GM12878 (cell line): Measurements from ENCODE around the gene PPP5C. TPM values are rescaled to one million over a fixed set of nuclear protein-coding genes. Genes with fewer than 3 reads are reported as not detected.

Experiments used
- ATAC-seq: fragments of 200-7000 bp; cut with Tn5 transposase; 3 replicates; pipeline ENCODE4 v1.9.1; 2020; ENCODE audit warnings: mild to moderate bottlenecking, moderate library complexity
- BruUV-seq: library from RNA; stranded (reverse); fragments of 400-500 nt; replicated peaks from 2 replicates; lab custom pipeline; 2021; lab: Mats Ljungman, UMichigan
- CTCF ChIA-PET: fragments of 300-600 bp; sonication (Branson Sonifier 250); formaldehyde crosslinking; extraction: SDS; loops from one replicate; lab custom pipeline; 2021; ENCODE audit warnings: inconsistent platforms; lab: Yijun Ruan, JAX
- POLR2A ChIA-PET: fragments of 350-600 bp; formaldehyde crosslinking; extraction: SDS; loops from one replicate; lab custom pipeline; 2021; ENCODE audit warnings: inconsistent platforms; lab: Charles Lee
- RAD21 ChIA-PET: fragments of 300-600 bp; sonication (Branson Sonifier 250); formaldehyde crosslinking; loops from one replicate; lab custom pipeline; 2023; ENCODE audit warnings: antibody characterized with exemption; ENCODE audit not compliant: unreplicated experiment; lab: Charles Lee
- SMC1A ChIA-PET: fragments of 300-600 bp; sonication (Branson Sonifier 250); formaldehyde crosslinking; loops from one replicate; lab custom pipeline; 2023; ENCODE audit not compliant: unreplicated experiment, uncharacterized antibody; lab: Charles Lee
- DNase-seq: peaks from one replicate; pipeline ENCODE4 v3.0.0-alpha.2; 2011; ENCODE audit warnings: low read depth, low spot score
- FAIRE-seq: peaks from 3 replicates; lab custom pipeline; 2011; peaks lifted over from hg19 to GRCh38; lab: Jason Lieb, UNC
- H2AFZ ChIP-seq: 2 replicates; pipeline ENCODE4 v1.6.0; 2011; ENCODE audit warnings: low read depth, low read length, control low read depth; ENCODE audit not compliant: control insufficient read depth
- H3K27ac ChIP-seq: 2 replicates; pipeline ENCODE4 v1.5.1; 2011; ENCODE audit warnings: control low read depth; ENCODE audit not compliant: control insufficient read depth, insufficient read depth
- H3K27me3 ChIP-seq, 2 experiments: replicated peaks in 1 of 2; 2 replicates each; pipeline versions ENCODE4 v1.6.0 to v1.6.1; 2011; ENCODE audit warnings: low read length in 1 of 2; ENCODE audit not compliant: control insufficient read depth in 2 of 2, insufficient read depth in 2 of 2
- H3K36me3 ChIP-seq, 2 experiments: 2 replicates each; pipeline ENCODE4 v1.5.1; 2011; ENCODE audit warnings: low read length in 1 of 2; ENCODE audit not compliant: control insufficient read depth in 2 of 2, insufficient read depth in 2 of 2
- H3K4me1 ChIP-seq: 2 replicates; pipeline ENCODE4 v1.6.1; 2011; ENCODE audit warnings: mild to moderate bottlenecking, low read length, moderate library complexity, mixed read lengths; ENCODE audit not compliant: control insufficient read depth, insufficient read depth
- H3K4me2 ChIP-seq: 2 replicates; pipeline ENCODE4 v1.6.0; 2011; ENCODE audit warnings: control low read depth; ENCODE audit not compliant: control insufficient read depth, insufficient read depth
- H3K4me3 ChIP-seq: fragments of 200-600 bp; sonication (generic); 2 replicates; pipeline ENCODE4 v1.5.1; 2016
- H3K79me2 ChIP-seq: 2 replicates; pipeline ENCODE4 v1.6.0; 2011; ENCODE audit warnings: low read length; ENCODE audit not compliant: control insufficient read depth, insufficient read depth
- H3K9ac ChIP-seq: 2 replicates; pipeline ENCODE4 v1.8.0; 2011; ENCODE audit warnings: low read length, control low read depth, mixed read lengths; ENCODE audit not compliant: control insufficient read depth, insufficient read depth
- H3K9me3 ChIP-seq: replicated peaks from 3 replicates; pipeline ENCODE4 v1.5.1; 2011; ENCODE audit warnings: mild to moderate bottlenecking, low read length; ENCODE audit not compliant: control insufficient read depth, insufficient read depth
- H4K20me1 ChIP-seq: 2 replicates; pipeline ENCODE4 v1.6.0; 2011; ENCODE audit not compliant: control insufficient read depth, insufficient read depth
- ATF2 ChIP-seq: IDR thresholded peaks from 2 replicates; pipeline ENCODE4 v1.6.1; 2012; ENCODE audit warnings: low read length, inconsistent platforms
- CBFB ChIP-seq: IDR thresholded peaks from 2 replicates; pipeline ENCODE4 v1.6.1; 2016; ENCODE audit warnings: antibody characterized with exemption, low read depth
- GABPA ChIP-seq: IDR thresholded peaks from 2 replicates; pipeline ENCODE4 v1.6.1; 2014; ENCODE audit warnings: antibody characterized with exemption, low read depth, mild to moderate bottlenecking, inconsistent platforms
- IRF5 ChIP-seq: fragments of 450-650 bp; IDR thresholded peaks from 2 replicates; pipeline ENCODE4 v1.6.1; 2017; ENCODE audit warnings: borderline replicate concordance
- MEF2A ChIP-seq: IDR thresholded peaks from 2 replicates; pipeline ENCODE4 v1.6.1; 2011; ENCODE audit warnings: low read depth, mild to moderate bottlenecking, low read length, moderate library complexity; ENCODE audit not compliant: insufficient read depth
- MTA3 ChIP-seq: IDR thresholded peaks from 2 replicates; pipeline ENCODE4 v1.6.1; 2012; ENCODE audit warnings: low read length, inconsistent platforms, borderline replicate concordance
- NFYA ChIP-seq: IDR thresholded peaks from 2 replicates; pipeline ENCODE4 v1.6.1; 2011; ENCODE audit warnings: low read depth, mild to moderate bottlenecking, low read length, improper control_type of control experiment, borderline replicate concordance
- RUNX3 ChIP-seq: IDR thresholded peaks from 2 replicates; pipeline ENCODE4 v1.6.1; 2012; ENCODE audit warnings: low read length, inconsistent platforms
- SRF ChIP-seq, 2 experiments: IDR thresholded peaks; 2 replicates each; pipeline ENCODE4 v1.6.1; 2011; ENCODE audit warnings: low read depth in 2 of 2, low read length in 2 of 2, mild to moderate bottlenecking in 1 of 2, moderate library complexity in 1 of 2
- SUPT20H ChIP-seq: IDR thresholded peaks from 2 replicates; pipeline ENCODE4 v1.6.1; 2011; ENCODE audit warnings: low read depth, mild to moderate bottlenecking, low read length, moderate library complexity, borderline replicate concordance; ENCODE audit not compliant: control insufficient read depth
- TARDBP ChIP-seq: IDR thresholded peaks from 2 replicates; pipeline ENCODE4 v1.6.1; 2016; ENCODE audit warnings: borderline replicate concordance
- WGBS: methylation state at CpG from one replicate; pipeline ENCODE4 v1.1.6; 2016; ENCODE audit warnings: low lambda C conversion rate; ENCODE audit not compliant: insufficient replicate concordance, insufficient coverage; ENCODE audit errors: missing lambda C conversion rate; 5-methylcytosine and 5-hydroxymethylcytosine counted together
- in situ Hi-C: fragments of 300-500 bp; cut with MboI; formaldehyde crosslinking; loops from 9 replicates; pipeline ENCODE4 v1.14.3; 2018; ENCODE audit warnings: mixed read lengths
- intact Hi-C: fragments of 100-400 bp; cut with micrococcal nuclease; formaldehyde crosslinking; loops from one replicate; pipeline ENCODE4 v1.14.2; 2022; ENCODE audit not compliant: unreplicated experiment
- polyA plus RNA-seq, 11 experiments: library from polyadenylated mRNA; depleted of rRNA in 4 of 11; unstranded in 6 of 11; stranded (reverse) in 5 of 11; fragments of >200 nt; fragmentation: Nextera tagmentation in 4 of 11; fragmentation: Illumina TruSeq in 1 of 11; extraction: Ambion mirVana in 4 of 11; extraction: Trizol in 1 of 11; gene quantifications; 1 replicate in 1 of 11; 2 replicates in 10 of 11; pipeline versions ENCODE4 v1.2.1 to v1.2.3, GENCODE V29; 2011 to 2016; ENCODE audit warnings: inconsistent platforms in 2 of 11, missing spikeins in 2 of 11, low read depth in 1 of 11
- total RNA-seq, 4 experiments: library from RNA; depleted of rRNA in 3 of 4; stranded (reverse); fragments of >200 nt in 3 of 4; fragmentation: Illumina TruSeq in 1 of 4; extraction: Trizol in 1 of 4; gene quantifications; 2 replicates each; pipeline versions ENCODE4 v1.2.1 to v1.2.3, GENCODE V29; 2013 to 2021
- TF ChIP-seq, protein P1 (sequence below): IDR thresholded peaks from 2 replicates; pipeline ENCODE4 v1.6.1; 2012; ENCODE audit warnings: low read depth, low read length, improper control_type of control experiment

The PPP5C gene
- total and polyA plus RNA-seq, 10 of the 15 experiments (the other 5 are each of a cell fraction or from before 2014, with no cell fraction given): 1.1 to 154 (median 94.5) TPM

DNA sequence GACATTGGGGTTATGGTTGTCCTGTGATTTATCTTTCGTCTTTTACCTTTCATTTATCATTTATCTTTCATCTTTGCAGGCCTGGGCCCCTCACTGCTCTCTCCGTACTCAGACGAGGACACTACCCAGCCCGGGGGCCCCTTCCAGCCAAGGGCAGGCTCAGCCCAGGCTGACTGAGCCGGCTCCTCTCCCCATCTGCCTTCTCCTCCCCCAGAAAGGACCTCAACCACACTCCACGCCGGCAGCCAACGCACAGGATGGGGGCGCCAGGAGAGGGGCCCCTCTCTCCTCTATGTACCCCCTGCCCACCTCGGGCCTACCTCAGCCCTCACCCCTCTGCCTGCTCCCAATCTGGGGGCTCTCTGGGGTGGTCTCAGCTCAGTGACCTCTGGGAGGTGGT is 7.4 kb upstream of the PPP5C start:
- no peak for TF ChIP-seq TARDBP
- TF ChIP-seq RUNX3: no peak
- Histone ChIP-seq H3K9me3 (no peaks in the 10 kb centered on the region), H3K36me3 (no peaks in the 10 kb centered on the region), H3K27me3 (no peaks in the 10 kb centered on the region; a peak in 1 of 4 replicates), H2AFZ (no peak overlapping the region), H3K4me3 (no peak overlapping the region), H3K4me2 (no peak overlapping the region), H3K4me1 (no peaks in the 10 kb centered on the region), H3K79me2 (no peaks in the 10 kb centered on the region), H4K20me1 (no peaks in the 10 kb centered on the region), H3K9ac (no peak overlapping the region), H3K27ac (no peak overlapping the region)
- FAIRE-seq (no peak), DNase-seq (no peak), ATAC-seq (no peak)
- WGBS: 15% methylated on average over 10 of the region's 10 CpGs
- ChIA-PET CTCF (no interaction called here), POLR2A (no interaction called here), SMC1A (interaction anchor here (0.5 kb wide), 1 partner anchor 47 kb away, joined by 4 read pairs; no protein-coding TSS in a partner anchor), RAD21 (no interaction called here)
- BruUV-seq: no TSS peak
- in situ Hi-C loops (no loop called here), intact Hi-C loops (no loop called here)

DNA sequence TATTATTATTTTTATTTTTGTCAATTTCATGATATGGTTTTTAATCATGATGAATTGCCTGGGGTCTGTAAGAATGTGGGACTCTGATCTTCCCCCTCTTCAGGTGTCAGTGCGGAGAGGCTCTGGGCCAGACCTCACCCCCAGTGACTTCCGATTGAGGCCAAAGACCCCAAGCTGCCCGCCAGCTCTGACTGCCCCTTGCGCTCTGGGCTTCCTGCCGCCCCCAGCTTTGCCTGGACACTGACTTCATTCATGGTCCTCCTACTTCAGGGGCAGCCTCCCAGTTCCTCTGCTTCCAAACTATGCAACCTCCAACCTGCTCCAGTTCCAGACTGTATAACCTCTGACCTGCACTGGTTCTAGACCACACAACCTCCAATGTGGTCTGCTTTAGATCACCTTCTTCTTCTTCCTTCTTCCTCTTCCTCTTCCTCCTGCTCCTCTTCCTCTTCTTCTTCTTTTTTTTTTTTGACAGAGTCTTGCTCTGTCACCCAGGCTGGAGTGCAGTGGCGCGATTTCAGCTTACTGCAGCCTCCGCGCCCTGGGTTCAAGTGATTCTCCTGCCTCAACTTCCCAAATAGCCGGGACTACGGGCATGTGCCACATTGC is 6.7 kb upstream of the PPP5C start:
- in situ Hi-C loops: no loop called here
- no peak for DNase-seq
- POLR2A ChIA-PET: no interaction called here
- H3K4me2 ChIP-seq: no peak overlapping the region
- no peak overlapping the region for H3K9ac ChIP-seq
- H2AFZ ChIP-seq: no peak overlapping the region
- no peak for ATAC-seq
- intact Hi-C loops: no loop called here
- no peaks in the 10 kb centered on the region for H4K20me1 ChIP-seq
- 72% methylated on average over 11 of the region's 11 CpGs for WGBS
- CTCF ChIA-PET: interaction anchor here (1.1 kb wide), 1 partner anchor 60 kb away, joined by 4 read pairs; no protein-coding TSS in a partner anchor
- no peak for FAIRE-seq
- H3K27ac ChIP-seq: no peak overlapping the region
- SMC1A ChIA-PET: interaction anchor here (0.5 kb wide), 1 partner anchor 48 kb away, joined by 4 read pairs; no protein-coding TSS in a partner anchor
- H3K4me3 ChIP-seq: no peak overlapping the region
- RAD21 ChIA-PET: no interaction called here
- TF ChIP-seq MEF2A: no peak
- TF ChIP-seq NFYA: no peak
- TF ChIP-seq SRF (IDR thresholded peaks at IDR 0.05; ENCODE audit: low read depth in 2 of 2, low read length in 2 of 2): no peak
- no peak for TF ChIP-seq ATF2
- no peak for TF ChIP-seq SUPT20H
- no peak for TF ChIP-seq GABPA
- TF ChIP-seq, protein P1, sequence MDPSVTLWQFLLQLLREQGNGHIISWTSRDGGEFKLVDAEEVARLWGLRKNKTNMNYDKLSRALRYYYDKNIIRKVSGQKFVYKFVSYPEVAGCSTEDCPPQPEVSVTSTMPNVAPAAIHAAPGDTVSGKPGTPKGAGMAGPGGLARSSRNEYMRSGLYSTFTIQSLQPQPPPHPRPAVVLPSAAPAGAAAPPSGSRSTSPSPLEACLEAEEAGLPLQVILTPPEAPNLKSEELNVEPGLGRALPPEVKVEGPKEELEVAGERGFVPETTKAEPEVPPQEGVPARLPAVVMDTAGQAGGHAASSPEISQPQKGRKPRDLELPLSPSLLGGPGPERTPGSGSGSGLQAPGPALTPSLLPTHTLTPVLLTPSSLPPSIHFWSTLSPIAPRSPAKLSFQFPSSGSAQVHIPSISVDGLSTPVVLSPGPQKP: no peak
- no peak for TF ChIP-seq CBFB
- no peak for TF ChIP-seq MTA3
- TF ChIP-seq IRF5: no peak
- no peaks in the 10 kb centered on the region for H3K4me1 ChIP-seq
- no TSS peak for BruUV-seq
- no peaks in the 10 kb centered on the region; a peak in 1 of 4 replicates for H3K27me3 ChIP-seq
- H3K79me2 ChIP-seq: no peaks in the 10 kb centered on the region
- no peaks in the 10 kb centered on the region for H3K9me3 ChIP-seq
- H3K36me3 ChIP-seq: no peaks in the 10 kb centered on the region
